Hematopoietic multipotent progenitor cell treated with erythropoietin and hydrocortisone succinate and interleukin-3 and kit ligand, for 4 days (in vitro differentiated cells): ENCODE measurements around the gene CFTR.
"Not testable (repeated sequence)": the region's sequence is repeated elsewhere in the genome, so short reads cannot be mapped to it uniquely, and the experiment has no call there.

Experiments
- DNase-seq: peaks from one replicate; pipeline ENCODE4 v3.0.0-alpha.2; 2015

CFTR gene

GRCh38 chr7:117479225-117480054 lies at the start of gene CFTR:
TSS of gene CFTR (plus strand) at chr7:117480025. CDS start at chr7:117480095, 70 bp downstream.
- no peak for DNase-seq

DNA sequence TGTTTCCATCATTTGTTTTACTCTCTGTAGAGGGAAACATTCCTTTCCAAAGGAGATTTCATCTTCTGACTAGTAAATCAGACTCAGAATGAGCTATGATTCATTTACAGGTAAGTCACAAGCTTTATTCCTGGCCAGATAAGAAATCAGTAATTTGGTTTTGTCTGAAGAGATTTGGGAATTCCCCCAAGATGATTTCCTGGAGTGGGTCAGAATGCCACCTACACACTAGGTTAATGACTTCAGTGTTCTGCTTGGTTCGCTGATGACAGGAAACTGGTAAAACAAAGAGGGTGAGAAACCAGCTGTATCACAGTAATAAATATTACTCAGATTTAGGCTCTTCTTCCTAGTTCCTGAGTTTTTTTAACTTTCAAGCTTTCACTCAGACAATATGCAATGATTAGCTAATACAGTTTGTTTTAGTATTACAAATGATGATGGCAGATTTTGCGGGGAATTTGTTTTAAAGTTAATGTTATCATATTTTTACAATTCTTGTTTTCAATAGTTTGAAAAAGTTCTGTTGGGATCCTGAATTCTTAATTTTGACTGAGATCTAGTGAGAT lies 44.3 kb upstream of the CFTR start:
- no peak for DNase-seq

- no peak for DNase-seq
Measured at GRCh38 chr7:117444646-117445045, 35.2 kb upstream of the CFTR start.

GRCh38 chr7:117445206-117445605 lies 34.6 kb upstream of the CFTR start:
- no peak for DNase-seq

DNA sequence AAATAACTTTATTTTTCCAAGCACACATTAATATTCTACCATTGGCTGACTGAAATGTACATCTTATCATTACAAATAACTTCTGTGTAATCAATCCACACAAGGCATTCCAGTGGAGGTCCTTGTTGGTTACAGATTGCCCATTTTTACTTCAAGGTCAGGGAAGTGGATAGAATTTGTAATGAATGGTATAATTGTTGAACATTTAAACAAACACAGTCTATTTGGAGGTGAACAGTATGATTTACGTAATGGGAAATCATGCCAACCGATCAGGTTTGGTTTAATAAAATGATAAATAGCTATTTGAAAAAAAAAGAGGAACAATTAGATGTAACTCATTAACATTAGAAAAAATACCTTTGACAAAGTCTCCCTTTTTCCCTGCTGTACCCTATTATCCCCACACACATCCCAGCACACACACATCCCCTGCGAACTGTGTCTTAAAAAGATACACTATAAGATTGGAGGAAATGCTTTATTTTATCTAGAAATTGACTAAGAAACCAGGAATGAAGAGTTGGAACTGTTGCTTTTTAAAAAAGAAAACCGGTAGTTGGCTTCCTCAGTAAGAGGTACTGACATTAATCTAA lies 33.5 kb upstream of the CFTR start:
- no peak for DNase-seq

- no peak for DNase-seq
Measured at GRCh38 chr7:117448655-117449054, 31.2 kb upstream of the CFTR start.

GRCh38 chr7:117458977-117459583 lies 20.7 kb upstream of the CFTR start:
- DNase-seq: peak; percentile 72

DNA sequence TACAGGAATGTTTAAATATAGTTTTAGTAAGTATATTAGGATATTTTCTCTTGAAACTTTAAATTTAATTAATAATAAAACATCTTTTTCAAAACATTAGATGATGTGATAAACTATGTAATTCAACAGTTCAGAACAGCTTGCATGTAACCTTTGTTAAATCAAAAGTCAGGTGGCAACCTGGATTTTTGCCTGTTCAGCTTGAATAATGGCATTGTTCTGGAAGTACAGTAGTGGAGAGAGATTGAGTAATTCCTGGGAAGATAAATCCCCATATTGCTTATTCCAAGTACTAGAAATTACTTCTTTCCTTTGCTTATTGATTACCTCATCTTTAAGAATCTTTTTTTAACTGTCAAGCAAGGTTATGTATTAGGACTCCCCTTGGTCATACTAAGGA lies 20.1 kb upstream of the CFTR start:
- no peak for DNase-seq

GRCh38 chr7:117460815-117461214 lies 19.0 kb upstream of the CFTR start:
- DNase-seq: not testable (repeated sequence)

- no peak for DNase-seq
Measured at GRCh38 chr7:117468174-117468573, 11.7 kb upstream of the CFTR start.

GRCh38 chr7:117470777-117471176 lies 9.0 kb upstream of the CFTR start:
- no peak for DNase-seq

DNA sequence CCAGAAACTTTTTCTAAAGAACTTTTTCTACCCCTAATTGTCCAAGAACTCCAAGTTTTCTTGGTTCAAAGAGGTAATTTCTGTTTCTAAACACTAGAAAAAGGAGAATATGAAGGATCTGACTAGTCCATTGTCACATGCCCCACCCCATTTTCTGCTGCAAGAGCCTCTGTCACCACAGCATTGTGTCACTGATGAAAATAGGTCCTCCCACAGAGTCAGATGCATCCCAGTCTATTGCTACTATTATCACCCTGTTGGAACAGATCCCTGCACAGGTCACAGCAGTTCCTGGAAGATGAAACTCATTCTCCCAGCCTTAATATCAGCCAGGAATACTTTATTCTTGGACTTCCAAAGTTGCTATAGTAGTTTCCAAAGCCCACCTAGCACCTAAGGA lies 7.5 kb upstream of the CFTR start:
- no peak for DNase-seq

- DNase-seq: no peak
Measured at GRCh38 chr7:117476557-117477215, 3.1 kb upstream of the CFTR start.

GRCh38 chr7:117478836-117479224 lies 995 bp upstream of the CFTR start:
- no peak for DNase-seq

DNA sequence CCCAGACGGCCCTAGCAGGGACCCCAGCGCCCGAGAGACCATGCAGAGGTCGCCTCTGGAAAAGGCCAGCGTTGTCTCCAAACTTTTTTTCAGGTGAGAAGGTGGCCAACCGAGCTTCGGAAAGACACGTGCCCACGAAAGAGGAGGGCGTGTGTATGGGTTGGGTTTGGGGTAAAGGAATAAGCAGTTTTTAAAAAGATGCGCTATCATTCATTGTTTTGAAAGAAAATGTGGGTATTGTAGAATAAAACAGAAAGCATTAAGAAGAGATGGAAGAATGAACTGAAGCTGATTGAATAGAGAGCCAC lies 184 bp downstream of the CFTR start:
- DNase-seq: no peak

- DNase-seq: no peak
Measured at GRCh38 chr7:117480978-117481377, 1.2 kb downstream of the CFTR start.

- DNase-seq: peak; percentile 12
Measured at GRCh38 chr7:117485118-117485620, 5.3 kb downstream of the CFTR start.

DNA sequence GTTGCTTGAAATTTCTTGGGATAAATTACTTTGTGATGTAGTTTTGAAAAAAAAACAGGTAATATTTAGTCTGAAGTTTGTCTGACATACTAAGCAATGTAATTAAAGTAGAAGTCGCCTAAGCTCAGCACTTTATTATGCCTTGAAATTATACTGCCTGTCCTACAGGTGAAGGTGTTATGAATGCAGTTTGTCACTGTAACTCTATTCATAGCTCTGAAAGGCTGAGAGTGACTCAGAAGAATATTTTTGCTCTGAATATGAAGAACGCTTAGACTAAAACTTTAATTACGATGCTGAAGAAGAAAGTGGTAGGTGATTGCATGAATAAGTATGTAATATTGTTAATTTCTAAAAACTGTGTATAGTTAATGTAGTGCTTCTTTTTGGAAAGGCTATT lies 9.2 kb downstream of the CFTR start:
- DNase-seq: no peak

DNA sequence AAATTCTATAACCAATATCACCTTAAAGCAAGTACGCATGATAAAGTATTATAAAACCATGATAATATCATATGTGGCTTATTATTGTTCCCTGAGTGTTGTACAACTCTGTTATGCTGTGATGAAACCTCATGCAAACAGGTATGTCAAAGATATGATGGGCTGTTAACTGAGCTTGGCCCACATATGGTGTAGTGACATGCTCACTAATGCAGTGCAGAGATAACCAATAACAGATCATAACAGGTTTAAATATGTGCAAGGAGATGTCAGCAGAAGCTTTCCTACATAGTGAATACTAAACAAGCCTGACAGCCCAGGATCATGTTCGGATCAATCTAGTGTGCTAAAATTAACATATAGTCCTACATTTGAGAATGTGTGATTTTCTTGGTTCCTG lies 9.6 kb downstream of the CFTR start:
- DNase-seq: no peak

DNA sequence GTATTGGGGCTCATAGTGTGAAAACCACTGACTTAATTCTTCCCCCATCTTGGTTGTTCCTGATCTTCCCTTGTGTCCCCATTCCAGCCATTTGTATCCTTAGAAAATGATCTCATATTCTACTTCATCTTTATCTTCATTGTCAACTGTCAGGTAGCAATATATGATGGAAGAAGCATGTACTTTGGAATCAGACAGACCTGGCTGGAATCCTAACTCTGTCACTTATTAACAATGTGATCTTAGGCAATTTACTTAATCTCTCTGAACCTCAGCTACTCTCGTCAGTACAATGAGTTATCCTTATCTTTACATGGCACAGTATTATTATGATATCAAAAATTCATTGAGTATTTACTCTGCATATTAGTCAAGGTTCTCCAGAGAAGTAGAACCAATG lies 10.1 kb downstream of the CFTR start:
- no peak for DNase-seq

DNA sequence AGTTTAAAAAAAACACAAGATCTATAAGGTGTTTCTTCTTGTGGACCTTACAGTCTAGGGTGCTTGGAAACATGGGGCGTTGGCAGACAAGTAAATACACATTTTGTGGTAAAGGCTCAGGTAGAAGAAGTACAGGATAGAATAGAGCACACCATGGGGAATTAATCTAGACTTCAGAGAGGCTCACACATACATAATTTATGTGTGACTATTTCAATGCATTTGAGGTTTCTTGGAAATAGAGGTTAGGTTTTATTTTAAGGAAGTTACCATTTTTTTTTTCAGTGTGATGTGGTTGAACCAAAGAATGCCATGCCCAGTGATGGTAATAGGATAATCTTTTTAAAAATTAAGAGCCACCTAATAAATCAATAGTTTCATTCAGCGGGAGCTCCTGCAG lies 12.8 kb downstream of the CFTR start:
- DNase-seq: peak; percentile 30

GRCh38 chr7:117493460-117493859 lies 13.6 kb downstream of the CFTR start:
- DNase-seq: peak; percentile 5

GRCh38 chr7:117495308-117495707 lies 15.5 kb downstream of the CFTR start:
- DNase-seq: no peak
